ENCODE results near the gene PPP2R1A. TPM values are rescaled to one million over a fixed set of nuclear protein-coding genes. Genes with fewer than 3 reads are reported as not detected.

PPP2R1A gene
- total RNA-seq, 1 experiment from 2014 or later = 266 TPM

DNA sequence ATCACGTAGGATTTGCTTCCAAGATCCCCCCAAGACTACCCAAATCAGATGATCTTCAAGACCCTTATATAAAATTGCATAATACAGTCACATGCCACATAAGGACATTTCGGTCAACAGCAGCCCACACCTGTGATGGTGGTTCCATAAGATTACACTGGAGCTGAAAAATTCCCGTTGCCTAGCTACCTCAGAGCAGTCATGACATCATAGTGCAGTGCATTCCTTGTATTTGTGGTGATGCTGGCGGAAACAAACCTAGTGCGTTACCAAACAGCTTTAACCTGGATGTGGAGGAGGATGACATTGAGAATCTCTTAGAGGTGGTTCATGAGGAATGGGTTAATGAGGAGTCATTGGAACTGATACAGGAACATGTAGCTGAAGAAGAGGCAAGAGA, 84.3 kb downstream of the PPP2R1A start:
- H3K36me3 ChIP-seq (ENCODE audit: control insufficient read depth in 1 of 2, insufficient read depth in 2 of 2, low read length in 2 of 2) = peaks cover 0 to 23% of the 10 kb centered on the region in 2 experiments; a peak in 2 of 4 replicates
- ATAC-seq = no peak
- POLR2A ChIA-PET = no interaction called here

More for the DNA sequence above, 84.3 kb downstream of the PPP2R1A start:
- no peak for DNase-seq (ENCODE audit: low read depth, low spot score)
- ChIA-PET CTCF (no interaction called here), RAD21 (ENCODE audit: low non-redundant PET in 1 of 2, low total read pairs in 2 of 2, uncharacterized antibody in 2 of 2, unreplicated experiment in 2 of 2) (no interaction called here)
- no peak overlapping the region for H3K4me2 ChIP-seq (ENCODE audit: low read length)
- intact Hi-C loops (cut with micrococcal nuclease) = no loop called here
- no peak for TF ChIP-seq ELF1 (IDR thresholded peaks at IDR 0.05; ENCODE audit: borderline replicate concordance, low read depth)
- TF ChIP-seq YY1 (IDR thresholded peaks at IDR 0.05; ENCODE audit: extremely low read depth, insufficient replicate concordance, low read depth, low read length) = no peak
- TF ChIP-seq ZNF274 (IDR thresholded peaks at IDR 0.05; ENCODE audit: low read depth, low read length) = no peak
- TF ChIP-seq TCF7L2 (IDR thresholded peaks at IDR 0.05; ENCODE audit: borderline replicate concordance, extremely low read depth, insufficient read depth, insufficient read length) = no peak
- TF ChIP-seq ZFX (IDR thresholded peaks at IDR 0.05) = no peak
- TF ChIP-seq FOSL1 (IDR thresholded peaks at IDR 0.05; ENCODE audit: low read depth) = no peak
- TF ChIP-seq, protein P1, sequence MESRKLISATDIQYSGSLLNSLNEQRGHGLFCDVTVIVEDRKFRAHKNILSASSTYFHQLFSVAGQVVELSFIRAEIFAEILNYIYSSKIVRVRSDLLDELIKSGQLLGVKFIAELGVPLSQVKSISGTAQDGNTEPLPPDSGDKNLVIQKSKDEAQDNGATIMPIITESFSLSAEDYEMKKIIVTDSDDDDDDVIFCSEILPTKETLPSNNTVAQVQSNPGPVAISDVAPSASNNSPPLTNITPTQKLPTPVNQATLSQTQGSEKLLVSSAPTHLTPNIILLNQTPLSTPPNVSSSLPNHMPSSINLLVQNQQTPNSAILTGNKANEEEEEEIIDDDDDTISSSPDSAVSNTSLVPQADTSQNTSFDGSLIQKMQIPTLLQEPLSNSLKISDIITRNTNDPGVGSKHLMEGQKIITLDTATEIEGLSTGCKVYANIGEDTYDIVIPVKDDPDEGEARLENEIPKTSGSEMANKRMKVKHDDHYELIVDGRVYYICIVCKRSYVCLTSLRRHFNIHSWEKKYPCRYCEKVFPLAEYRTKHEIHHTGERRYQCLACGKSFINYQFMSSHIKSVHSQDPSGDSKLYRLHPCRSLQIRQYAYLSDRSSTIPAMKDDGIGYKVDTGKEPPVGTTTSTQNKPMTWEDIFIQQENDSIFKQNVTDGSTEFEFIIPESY (IDR thresholded peaks at IDR 0.05; ENCODE audit: extremely low read depth, insufficient replicate concordance, low read length) = no peak
- no peak for TF ChIP-seq JUND (IDR thresholded peaks at IDR 0.05)
- TF ChIP-seq EGR1 (IDR thresholded peaks at IDR 0.05; ENCODE audit: low read depth) = no peak
- TF ChIP-seq CBX3 (IDR thresholded peaks at IDR 0.05; ENCODE audit: low read depth) = no peak
- TF ChIP-seq, protein P2, sequence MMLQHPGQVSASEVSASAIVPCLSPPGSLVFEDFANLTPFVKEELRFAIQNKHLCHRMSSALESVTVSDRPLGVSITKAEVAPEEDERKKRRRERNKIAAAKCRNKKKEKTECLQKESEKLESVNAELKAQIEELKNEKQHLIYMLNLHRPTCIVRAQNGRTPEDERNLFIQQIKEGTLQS (IDR thresholded peaks at IDR 0.05) = no peak
- TF ChIP-seq EZH2phosphoT487 (IDR thresholded peaks at IDR 0.05; ENCODE audit: borderline replicate concordance) = no peak
- TF ChIP-seq CEBPB (IDR thresholded peaks at IDR 0.05; ENCODE audit: low read depth) = no peak
- no peak for TF ChIP-seq RAD21 (IDR thresholded peaks at IDR 0.05; ENCODE audit: low read depth)
- no peak for TF ChIP-seq POLR2AphosphoS5 (IDR thresholded peaks at IDR 0.05; ENCODE audit: low read depth, low read length)
- TF ChIP-seq, protein P3, sequence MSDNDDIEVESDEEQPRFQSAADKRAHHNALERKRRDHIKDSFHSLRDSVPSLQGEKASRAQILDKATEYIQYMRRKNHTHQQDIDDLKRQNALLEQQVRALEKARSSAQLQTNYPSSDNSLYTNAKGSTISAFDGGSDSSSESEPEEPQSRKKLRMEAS (IDR thresholded peaks at IDR 0.05) = no peak
- no peak for TF ChIP-seq POLR2A (IDR thresholded peaks at IDR 0.05; ENCODE audit: borderline replicate concordance, extremely low read depth, insufficient read depth, insufficient read length)
- no peak for TF ChIP-seq SRF (IDR thresholded peaks at IDR 0.05; ENCODE audit: low read depth)
- H4K20me1 ChIP-seq (ENCODE audit: insufficient read depth) = no peaks in the 10 kb centered on the region
- peaks cover 94% of the 10 kb centered on the region for H3K79me2 ChIP-seq (ENCODE audit: insufficient read depth, low read length)
- H3K4me3 ChIP-seq (replicated peaks in 1 of 2; ENCODE audit: low read depth in 1 of 2, low read length in 2 of 2) = no peak overlapping the region
- H3K9me2 ChIP-seq (ENCODE audit: insufficient read depth) = no peaks in the 10 kb centered on the region
- H3K27ac ChIP-seq (ENCODE audit: low read depth, low read length) = no peak overlapping the region
- no peaks in the 10 kb centered on the region for H3K27me3 ChIP-seq (ENCODE audit: insufficient read depth, low read length)
- H3K4me1 ChIP-seq (ENCODE audit: control insufficient read depth in 1 of 2, insufficient read depth in 2 of 2, low read length in 2 of 2) = peaks cover 0 to 6% of the 10 kb centered on the region in 2 experiments; a peak in 2 of 4 replicates
- no peak overlapping the region for H2AFZ ChIP-seq (ENCODE audit: low read depth, low read length, poor library complexity, severe bottlenecking)
- BruUV-seq (replicated peaks) = no TSS peak
- no peak overlapping the region for H3K9ac ChIP-seq (ENCODE audit: low read length)
- H3K9me3 ChIP-seq (ENCODE audit: control insufficient read depth in 1 of 2, insufficient read depth in 1 of 2, low read depth in 1 of 2, low read length in 2 of 2) = peaks cover 5 to 31% of the 10 kb centered on the region in 2 experiments; a peak in 2 of 4 replicates
